ENCODE results near the gene SARDH.

Gene SARDH

DNA sequence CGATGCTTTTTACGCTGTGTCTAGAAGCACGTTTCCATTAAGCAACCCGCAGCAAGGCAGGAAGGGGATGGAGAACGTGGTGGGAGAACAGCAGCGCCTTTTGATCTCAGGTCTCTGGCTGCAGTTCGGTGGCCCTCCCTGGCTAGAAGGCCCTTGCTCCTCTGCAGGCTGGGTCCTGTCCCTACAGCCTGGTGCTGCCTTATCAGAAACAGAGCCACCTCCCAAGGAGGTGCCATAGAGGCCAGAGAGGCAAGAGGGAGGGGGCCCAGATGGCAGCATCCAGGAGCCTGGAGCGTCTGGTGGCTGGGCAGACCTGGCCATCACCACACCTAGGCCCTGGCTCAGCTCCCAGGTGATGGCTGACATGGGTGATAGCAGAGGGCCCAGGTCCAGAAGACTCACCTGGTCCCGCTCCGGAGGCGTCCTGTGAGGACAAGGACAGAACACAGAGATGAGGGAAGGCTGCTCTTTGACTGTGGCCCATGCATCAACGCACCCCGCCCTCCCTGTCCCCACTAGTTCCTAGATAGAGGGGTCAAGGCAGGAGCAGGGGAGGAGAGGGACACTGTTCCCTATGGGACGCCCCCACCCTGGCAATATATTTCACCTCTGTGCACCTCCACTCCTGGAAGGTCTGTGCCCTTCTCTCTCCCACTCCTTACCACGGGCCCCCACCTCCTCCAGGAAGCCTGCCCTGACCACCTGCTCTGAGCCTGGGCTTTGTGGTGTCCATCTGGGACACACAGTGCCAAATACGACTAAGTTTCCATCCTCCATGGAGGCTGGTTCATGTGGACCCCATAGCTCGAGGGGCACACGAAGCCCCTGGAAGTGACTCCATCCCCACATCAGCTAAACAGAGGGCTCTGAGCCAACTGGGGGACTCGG lies 41.6 kb upstream of the SARDH start:
- no peak for DNase-seq (ENCODE audit: low read depth)
- TF ChIP-seq, protein P1, sequence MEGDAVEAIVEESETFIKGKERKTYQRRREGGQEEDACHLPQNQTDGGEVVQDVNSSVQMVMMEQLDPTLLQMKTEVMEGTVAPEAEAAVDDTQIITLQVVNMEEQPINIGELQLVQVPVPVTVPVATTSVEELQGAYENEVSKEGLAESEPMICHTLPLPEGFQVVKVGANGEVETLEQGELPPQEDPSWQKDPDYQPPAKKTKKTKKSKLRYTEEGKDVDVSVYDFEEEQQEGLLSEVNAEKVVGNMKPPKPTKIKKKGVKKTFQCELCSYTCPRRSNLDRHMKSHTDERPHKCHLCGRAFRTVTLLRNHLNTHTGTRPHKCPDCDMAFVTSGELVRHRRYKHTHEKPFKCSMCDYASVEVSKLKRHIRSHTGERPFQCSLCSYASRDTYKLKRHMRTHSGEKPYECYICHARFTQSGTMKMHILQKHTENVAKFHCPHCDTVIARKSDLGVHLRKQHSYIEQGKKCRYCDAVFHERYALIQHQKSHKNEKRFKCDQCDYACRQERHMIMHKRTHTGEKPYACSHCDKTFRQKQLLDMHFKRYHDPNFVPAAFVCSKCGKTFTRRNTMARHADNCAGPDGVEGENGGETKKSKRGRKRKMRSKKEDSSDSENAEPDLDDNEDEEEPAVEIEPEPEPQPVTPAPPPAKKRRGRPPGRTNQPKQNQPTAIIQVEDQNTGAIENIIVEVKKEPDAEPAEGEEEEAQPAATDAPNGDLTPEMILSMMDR (IDR thresholded peaks at IDR 0.05; ENCODE audit: control insufficient read depth, insufficient read depth, low read depth, low read length, missing control alignments) = no peak
- no peak overlapping the region for H3K4me3 ChIP-seq (ENCODE audit: control insufficient read depth, low read depth, low read length)

DNA sequence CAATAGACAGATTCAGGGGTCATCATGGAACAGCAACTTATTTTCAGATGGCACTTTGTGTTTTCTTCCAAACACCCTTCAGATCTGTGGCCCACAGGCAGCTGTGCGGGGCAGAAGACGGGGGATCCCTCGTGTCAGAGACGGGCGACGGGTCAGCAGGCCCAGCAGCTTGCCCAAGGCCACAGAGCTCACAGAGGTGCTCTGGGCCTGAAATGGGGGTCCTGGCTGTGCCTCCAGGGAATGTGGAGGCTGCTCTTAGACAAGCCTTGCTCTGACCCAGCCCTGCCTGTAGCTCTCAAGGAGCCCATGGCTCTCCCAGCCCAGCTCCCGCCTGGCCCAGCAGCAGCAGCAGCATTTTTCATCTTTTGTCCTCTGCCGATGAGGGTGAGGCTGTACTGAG lies 40.9 kb upstream of the SARDH start:
- no peak for DNase-seq (ENCODE audit: low read depth)
- H3K4me3 ChIP-seq (ENCODE audit: control insufficient read depth, low read depth, low read length) = no peak overlapping the region
- TF ChIP-seq, protein P1 (IDR thresholded peaks at IDR 0.05; ENCODE audit: control insufficient read depth, insufficient read depth, low read depth, low read length, missing control alignments) = no peak

DNA sequence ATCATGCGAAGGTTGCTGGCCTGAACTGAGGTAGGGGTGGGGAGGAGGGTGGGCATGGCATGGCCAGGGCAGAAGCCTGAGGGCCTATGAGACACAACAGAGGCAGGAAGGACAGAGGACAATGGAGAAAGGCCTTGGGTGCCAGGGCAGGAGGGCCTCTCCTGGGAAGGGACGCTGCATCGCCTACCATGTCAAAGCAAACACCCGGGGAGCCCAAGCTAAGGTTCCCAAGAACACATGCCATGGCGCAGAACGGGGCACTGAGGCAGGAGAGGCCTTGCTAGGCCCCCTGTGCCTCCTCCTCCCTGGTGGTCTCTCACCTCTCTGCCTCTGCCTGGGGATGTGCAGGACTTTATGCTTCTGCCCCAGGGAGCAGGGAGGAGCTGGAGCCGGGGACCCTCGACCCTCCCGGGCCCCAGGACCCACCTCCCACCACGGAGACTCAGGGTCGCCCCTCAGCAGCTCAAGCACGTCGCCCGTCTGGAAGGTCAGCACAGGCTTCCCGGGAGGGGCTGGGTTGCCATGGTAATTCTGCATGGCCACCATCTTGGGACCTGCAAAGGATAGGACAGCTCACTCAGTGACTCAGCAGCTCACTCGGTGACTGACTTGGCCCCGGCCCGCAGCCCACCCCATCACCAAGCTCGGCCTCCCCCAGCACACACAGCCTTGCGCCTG lies 40.3 kb upstream of the SARDH start:
- DNase-seq (ENCODE audit: low read depth) = no peak
- TF ChIP-seq, protein P1 (IDR thresholded peaks at IDR 0.05; ENCODE audit: control insufficient read depth, insufficient read depth, low read depth, low read length, missing control alignments) = no peak
- H3K4me3 ChIP-seq (ENCODE audit: control insufficient read depth, low read depth, low read length) = no peak overlapping the region

DNA sequence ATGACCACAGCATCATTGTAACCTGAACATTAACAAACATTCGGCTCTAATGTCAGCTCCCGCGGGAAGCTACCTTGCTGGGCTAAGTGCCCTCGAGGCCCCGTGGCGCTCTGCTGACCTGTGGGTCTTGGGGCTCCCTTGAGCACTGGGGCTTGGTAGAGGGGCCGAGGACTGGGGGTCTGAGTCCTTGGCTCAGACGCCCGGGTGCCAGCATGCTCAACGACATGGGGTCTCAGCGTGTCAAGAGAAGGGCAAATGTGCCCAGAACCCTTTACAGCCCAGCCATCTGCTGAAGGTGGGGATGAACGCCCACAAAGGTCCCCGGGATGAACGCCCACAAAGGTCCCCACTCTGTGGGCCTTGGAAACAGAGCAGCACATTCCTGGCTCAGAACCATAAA lies 39.7 kb upstream of the SARDH start:
- TF ChIP-seq, protein P1 (IDR thresholded peaks at IDR 0.05; ENCODE audit: control insufficient read depth, insufficient read depth, low read depth, low read length, missing control alignments) = no peak
- H3K4me3 ChIP-seq (ENCODE audit: control insufficient read depth, low read depth, low read length) = no peak overlapping the region

DNA sequence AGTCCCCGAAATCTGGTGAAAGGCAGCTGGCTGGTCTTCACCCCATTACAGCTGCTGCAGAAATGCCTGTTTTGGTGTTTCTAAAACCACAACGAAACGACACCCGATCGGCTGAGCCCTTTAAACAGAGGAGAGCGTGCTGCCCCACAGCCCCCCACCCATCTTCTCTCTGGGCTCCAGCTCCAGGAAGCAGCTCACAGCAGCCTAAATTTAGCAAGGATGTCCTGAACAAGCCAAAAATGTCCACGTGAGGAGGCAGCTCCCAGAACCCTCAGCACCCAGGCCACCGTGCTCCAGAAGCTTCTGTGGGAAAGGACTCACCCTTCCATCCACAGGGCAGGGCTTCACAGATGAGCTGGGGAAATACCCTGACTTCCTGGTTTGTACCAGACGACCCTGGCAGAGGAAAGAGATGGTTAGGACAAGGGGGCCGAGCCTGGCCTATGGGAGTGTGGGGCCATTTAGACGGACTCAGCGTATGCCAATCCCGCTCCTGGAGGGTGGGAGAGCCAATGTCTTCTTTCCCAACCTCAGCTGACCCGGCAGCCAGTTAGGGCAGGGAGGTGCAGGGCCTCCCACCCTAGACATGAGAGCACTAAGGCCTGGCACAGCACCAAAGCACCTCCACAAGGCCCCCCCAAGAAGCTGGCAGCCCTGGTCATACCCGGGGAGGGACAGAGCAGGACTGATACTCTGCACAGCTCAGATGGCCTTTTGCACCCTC lies 39.1 kb upstream of the SARDH start:
- no peak for DNase-seq (ENCODE audit: low read depth)
- H3K4me3 ChIP-seq (ENCODE audit: control insufficient read depth, low read depth, low read length) = no peak overlapping the region
- TF ChIP-seq, protein P1 (IDR thresholded peaks at IDR 0.05; ENCODE audit: control insufficient read depth, insufficient read depth, low read depth, low read length, missing control alignments) = no peak

More for the DNA sequence above, 39.7 kb upstream of the SARDH start:
- no peak for DNase-seq (ENCODE audit: low read depth)
